HG03103 (cell line): ENCODE results near the gene PCDHGA7.
"Not testable (repeated sequence)": the region's sequence is repeated elsewhere in the genome, so short reads cannot be mapped to it uniquely, and the experiment has no call there.

ENCODE experiments used
- ATAC-seq: cut with Tn5 transposase; IDR thresholded peaks from one replicate; pipeline ENCODE4 v1.9.1; 2021; ENCODE audit warnings: low read depth; ENCODE audit not compliant: unreplicated experiment

The PCDHGA7 gene

DNA sequence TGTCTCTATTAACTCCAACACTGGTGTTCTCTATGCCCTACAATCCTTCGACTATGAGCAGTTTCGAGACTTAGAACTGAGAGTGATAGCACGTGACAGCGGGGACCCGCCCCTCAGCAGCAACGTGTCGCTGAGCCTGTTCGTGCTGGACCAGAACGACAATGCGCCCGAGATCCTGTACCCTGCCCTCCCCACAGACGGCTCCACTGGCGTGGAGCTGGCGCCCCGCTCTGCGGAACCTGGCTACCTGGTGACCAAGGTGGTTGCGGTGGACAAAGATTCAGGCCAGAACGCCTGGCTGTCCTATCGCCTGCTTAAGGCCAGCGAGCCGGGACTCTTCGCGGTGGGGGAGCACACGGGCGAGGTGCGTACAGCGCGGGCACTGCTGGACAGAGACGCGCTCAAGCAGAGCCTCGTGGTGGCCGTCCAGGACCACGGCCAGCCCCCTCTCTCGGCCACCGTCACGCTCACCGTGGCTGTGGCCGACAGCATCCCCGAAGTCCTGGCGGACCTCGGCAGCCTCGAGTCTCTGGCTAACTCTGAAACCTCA lies 40.3 kb downstream of the PCDHGA7 start:
- no peak for ATAC-seq

GRCh38 chr5:141427783-141428426 lies 45.4 kb downstream of the PCDHGA7 start:
- ATAC-seq = no peak

GRCh38 chr5:141430332-141431113 lies 48.0 kb downstream of the PCDHGA7 start, which contains the start of gene PCDHGA12:
Gene PCDHGA12, plus strand, starts transcription at chr5:141430507. Its CDS starts 253 bp downstream, at chr5:141430760.
- peak; percentile 80 for ATAC-seq

DNA sequence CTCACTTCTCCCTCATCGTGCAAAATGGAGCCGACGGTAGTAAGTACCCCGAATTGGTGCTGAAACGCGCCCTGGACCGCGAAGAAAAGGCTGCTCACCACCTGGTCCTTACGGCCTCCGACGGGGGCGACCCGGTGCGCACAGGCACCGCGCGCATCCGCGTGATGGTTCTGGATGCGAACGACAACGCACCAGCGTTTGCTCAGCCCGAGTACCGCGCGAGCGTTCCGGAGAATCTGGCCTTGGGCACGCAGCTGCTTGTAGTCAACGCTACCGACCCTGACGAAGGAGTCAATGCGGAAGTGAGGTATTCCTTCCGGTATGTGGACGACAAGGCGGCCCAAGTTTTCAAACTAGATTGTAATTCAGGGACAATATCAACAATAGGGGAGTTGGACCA lies 48.7 kb downstream of the PCDHGA7 start:
- ATAC-seq = peak; percentile 49

GRCh38 chr5:141432308-141432707 lies 49.8 kb downstream of the PCDHGA7 start:
- ATAC-seq = not testable (repeated sequence)

DNA sequence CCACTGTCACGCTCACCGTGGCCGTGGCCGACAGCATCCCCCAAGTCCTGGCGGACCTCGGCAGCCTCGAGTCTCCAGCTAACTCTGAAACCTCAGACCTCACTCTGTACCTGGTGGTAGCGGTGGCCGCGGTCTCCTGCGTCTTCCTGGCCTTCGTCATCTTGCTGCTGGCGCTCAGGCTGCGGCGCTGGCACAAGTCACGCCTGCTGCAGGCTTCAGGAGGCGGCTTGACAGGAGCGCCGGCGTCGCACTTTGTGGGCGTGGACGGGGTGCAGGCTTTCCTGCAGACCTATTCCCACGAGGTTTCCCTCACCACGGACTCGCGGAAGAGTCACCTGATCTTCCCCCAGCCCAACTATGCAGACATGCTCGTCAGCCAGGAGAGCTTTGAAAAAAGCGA lies 50.2 kb downstream of the PCDHGA7 start:
- not testable (repeated sequence) for ATAC-seq

- no peak for ATAC-seq
These were observed 51.5 kb downstream of the PCDHGA7 start for GRCh38 chr5:141434006-141434405.
